ENCODE data around the gene SGSM1.

SGSM1 gene

GRCh38 chr22:24961217-24961844, 155.3 kb downstream of the SGSM1 start:
- TF ChIP-seq, protein P1, sequence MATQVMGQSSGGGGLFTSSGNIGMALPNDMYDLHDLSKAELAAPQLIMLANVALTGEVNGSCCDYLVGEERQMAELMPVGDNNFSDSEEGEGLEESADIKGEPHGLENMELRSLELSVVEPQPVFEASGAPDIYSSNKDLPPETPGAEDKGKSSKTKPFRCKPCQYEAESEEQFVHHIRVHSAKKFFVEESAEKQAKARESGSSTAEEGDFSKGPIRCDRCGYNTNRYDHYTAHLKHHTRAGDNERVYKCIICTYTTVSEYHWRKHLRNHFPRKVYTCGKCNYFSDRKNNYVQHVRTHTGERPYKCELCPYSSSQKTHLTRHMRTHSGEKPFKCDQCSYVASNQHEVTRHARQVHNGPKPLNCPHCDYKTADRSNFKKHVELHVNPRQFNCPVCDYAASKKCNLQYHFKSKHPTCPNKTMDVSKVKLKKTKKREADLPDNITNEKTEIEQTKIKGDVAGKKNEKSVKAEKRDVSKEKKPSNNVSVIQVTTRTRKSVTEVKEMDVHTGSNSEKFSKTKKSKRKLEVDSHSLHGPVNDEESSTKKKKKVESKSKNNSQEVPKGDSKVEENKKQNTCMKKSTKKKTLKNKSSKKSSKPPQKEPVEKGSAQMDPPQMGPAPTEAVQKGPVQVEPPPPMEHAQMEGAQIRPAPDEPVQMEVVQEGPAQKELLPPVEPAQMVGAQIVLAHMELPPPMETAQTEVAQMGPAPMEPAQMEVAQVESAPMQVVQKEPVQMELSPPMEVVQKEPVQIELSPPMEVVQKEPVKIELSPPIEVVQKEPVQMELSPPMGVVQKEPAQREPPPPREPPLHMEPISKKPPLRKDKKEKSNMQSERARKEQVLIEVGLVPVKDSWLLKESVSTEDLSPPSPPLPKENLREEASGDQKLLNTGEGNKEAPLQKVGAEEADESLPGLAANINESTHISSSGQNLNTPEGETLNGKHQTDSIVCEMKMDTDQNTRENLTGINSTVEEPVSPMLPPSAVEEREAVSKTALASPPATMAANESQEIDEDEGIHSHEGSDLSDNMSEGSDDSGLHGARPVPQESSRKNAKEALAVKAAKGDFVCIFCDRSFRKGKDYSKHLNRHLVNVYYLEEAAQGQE (IDR thresholded peaks at IDR 0.05; ENCODE audit: insufficient read depth in 1 of 2, low read depth in 2 of 2, low read length in 2 of 2), result no peak

DNA sequence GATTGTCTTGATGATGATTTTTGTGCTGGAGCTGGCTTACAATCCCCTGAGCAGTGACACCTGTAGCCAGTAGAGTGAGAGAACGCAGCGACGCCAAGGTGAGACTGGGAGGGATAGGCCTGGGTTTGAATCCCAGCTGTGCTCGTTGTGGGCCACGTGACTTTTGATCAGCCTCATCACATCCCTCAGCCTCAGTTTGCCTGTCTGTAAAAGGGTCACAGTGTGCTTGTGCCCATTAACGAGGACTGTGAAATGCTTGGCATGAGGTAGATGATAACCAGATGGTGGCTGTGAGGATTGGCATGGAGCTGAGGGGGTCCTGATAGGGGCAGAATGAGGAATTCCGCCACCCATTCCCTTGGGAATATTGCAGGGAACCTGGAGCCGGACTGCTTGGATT, 156.1 kb downstream of the SGSM1 start:
- TF ChIP-seq, protein P1 (IDR thresholded peaks at IDR 0.05; ENCODE audit: insufficient read depth in 1 of 2, low read depth in 2 of 2, low read length in 2 of 2), result no peak
- no peak for TF ChIP-seq POLR2AphosphoS5 (IDR thresholded peaks at IDR 0.05; ENCODE audit: low read depth, low read length)
- no peak for TF ChIP-seq SIN3A (IDR thresholded peaks at IDR 0.05; ENCODE audit: borderline replicate concordance, insufficient read depth, low read length)
- TF ChIP-seq TAF1 (IDR thresholded peaks at IDR 0.05; ENCODE audit: borderline replicate concordance, insufficient read depth, low read length), result no peak
- no peak for TF ChIP-seq FOXP2 (optimal IDR thresholded peaks at IDR 0.05; ENCODE audit: borderline replicate concordance, extremely low read depth, extremely low read length, insufficient read depth)

GRCh38 chr22:24962835-24963234, 156.8 kb downstream of the SGSM1 start:
- no peak for TF ChIP-seq SIN3A (IDR thresholded peaks at IDR 0.05; ENCODE audit: borderline replicate concordance, insufficient read depth, low read length)
- TF ChIP-seq, protein P1 (IDR thresholded peaks at IDR 0.05; ENCODE audit: insufficient read depth in 1 of 2, low read depth in 2 of 2, low read length in 2 of 2), result no peak
- TF ChIP-seq POLR2AphosphoS5 (IDR thresholded peaks at IDR 0.05; ENCODE audit: low read depth, low read length), result no peak
- no peak for TF ChIP-seq FOXP2 (optimal IDR thresholded peaks at IDR 0.05; ENCODE audit: borderline replicate concordance, extremely low read depth, extremely low read length, insufficient read depth)
- TF ChIP-seq TAF1 (IDR thresholded peaks at IDR 0.05; ENCODE audit: borderline replicate concordance, insufficient read depth, low read length), result no peak

DNA sequence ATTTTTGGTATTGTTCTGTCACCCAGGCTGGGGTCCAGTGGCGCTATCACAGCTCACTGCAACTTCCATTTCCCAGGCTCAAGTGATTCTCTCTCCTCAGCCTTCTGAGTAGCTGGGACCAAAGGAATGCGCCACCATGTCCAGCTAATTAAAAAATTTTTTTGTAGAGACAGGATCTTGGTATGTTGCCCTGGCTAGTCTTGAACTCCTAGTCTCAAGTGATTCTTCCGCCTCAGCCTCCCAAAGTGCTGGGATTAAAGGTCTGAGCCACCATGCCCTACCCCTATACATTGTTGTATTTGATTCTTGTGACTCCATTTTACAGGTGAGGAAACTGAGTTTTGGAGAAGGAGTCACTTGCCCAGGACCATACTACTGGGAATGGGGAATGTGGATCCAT, 158.4 kb downstream of the SGSM1 start:
- TF ChIP-seq POLR2AphosphoS5 (IDR thresholded peaks at IDR 0.05; ENCODE audit: low read depth, low read length) (no peak), TAF1 (IDR thresholded peaks at IDR 0.05; ENCODE audit: borderline replicate concordance, insufficient read depth, low read length) (no peak), SIN3A (IDR thresholded peaks at IDR 0.05; ENCODE audit: borderline replicate concordance, insufficient read depth, low read length) (no peak)
- TF ChIP-seq, protein P1 (IDR thresholded peaks at IDR 0.05; ENCODE audit: insufficient read depth in 1 of 2, low read depth in 2 of 2, low read length in 2 of 2), result no peak

Measured in PFSK-1 (cell line).